ENCODE data around the gene FOXRED2.

The FOXRED2 gene

GRCh38 chr22:36449596-36450175 is 57.2 kb downstream of the FOXRED2 start:
- DNase-seq (ENCODE audit: low read depth) = no peak

GRCh38 chr22:36447632-36448031 is 59.2 kb downstream of the FOXRED2 start:
- DNase-seq (ENCODE audit: low read depth) = no peak

DNA sequence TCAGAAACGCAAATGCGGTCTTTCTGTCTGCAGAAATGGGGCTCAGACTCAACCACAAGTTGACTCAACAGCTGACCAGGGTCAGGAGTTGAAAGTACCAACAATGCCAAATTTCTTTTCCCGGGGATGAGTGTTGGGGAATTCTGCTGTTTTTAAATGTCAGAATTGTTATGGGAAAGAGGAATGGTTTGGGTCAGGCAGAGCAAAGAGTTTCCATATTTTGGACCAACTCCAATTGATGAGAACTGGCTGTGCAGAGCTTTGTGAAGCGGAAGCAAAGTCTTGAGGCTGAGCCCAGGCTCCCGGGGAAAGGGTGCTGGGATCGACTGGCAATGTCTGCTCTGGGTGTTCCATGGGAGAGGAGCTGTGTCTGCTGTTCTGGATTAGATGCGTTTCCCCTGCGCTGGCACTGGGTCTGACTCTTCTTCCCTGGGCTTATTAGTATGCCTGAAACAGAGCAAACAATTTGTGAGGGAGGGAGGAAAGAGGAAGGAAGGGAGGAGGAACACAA is 61.6 kb downstream of the FOXRED2 start:
- DNase-seq (ENCODE audit: low read depth) = no peak

- DNase-seq (ENCODE audit: low read depth) = no peak
Measured at GRCh38 chr22:36443198-36443770, 63.6 kb downstream of the FOXRED2 start.

DNA sequence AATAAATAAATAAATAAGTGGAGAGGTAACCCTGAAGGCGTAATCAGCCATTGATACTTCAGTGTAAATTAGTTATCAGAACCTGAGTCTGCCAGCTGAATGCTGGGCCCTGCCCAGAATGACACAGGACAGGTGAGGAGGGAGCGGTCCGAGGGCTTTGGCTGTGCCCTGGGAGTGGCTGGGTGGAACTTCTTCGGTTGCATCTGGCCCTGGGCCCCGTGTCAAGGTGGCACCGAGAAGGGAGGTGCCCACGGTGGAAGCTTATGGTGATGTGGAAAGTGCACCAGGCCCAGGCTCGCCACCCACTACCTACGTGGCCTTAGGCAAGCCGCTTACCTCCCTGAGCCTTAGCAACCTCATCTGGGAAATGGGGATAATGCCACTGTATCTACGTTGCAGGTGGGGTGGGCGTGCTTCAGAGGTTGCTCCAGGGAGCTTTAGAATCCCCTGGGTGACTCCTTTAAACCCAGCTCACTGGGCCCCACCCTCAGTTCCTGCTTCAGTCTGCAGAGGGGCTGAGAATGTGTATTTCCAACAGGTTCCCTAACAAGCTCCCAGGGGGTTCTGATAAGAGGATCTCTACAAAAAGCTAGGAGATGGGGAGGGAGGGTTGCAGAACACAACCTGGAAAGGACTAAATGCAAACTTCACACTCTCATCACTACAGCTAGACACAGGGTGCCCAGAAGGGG is 64.2 kb downstream of the FOXRED2 start:
- no peak for DNase-seq (ENCODE audit: low read depth)

DNA sequence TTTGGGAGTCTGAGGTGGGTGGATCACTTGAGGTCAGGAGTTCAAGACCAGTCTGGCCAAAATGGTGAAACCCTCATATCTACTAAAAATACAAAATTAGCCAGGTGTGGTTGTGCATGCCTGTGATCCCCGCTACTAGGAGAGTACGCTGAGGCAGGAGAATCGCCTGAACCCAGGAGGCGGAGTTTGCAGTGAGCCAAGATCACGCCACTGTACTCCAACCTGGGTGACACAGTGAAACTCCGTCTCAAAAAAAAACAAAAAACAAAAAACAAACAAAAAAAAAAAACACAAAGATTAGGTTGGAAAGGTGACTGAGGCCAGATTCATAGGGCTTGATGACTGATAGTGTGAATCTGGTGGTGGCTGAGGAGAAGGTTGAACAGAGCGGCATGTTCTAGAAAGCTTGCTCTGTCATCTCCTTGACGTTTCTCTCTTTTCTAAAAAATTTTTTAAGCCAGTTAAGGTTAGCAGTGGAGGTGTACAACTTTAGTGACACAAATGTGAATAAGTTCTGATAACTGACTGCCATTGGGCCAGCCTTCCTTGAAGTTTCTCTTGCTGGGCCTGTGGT is 66.3 kb downstream of the FOXRED2 start:
- no peak for DNase-seq (ENCODE audit: low read depth)

DNA sequence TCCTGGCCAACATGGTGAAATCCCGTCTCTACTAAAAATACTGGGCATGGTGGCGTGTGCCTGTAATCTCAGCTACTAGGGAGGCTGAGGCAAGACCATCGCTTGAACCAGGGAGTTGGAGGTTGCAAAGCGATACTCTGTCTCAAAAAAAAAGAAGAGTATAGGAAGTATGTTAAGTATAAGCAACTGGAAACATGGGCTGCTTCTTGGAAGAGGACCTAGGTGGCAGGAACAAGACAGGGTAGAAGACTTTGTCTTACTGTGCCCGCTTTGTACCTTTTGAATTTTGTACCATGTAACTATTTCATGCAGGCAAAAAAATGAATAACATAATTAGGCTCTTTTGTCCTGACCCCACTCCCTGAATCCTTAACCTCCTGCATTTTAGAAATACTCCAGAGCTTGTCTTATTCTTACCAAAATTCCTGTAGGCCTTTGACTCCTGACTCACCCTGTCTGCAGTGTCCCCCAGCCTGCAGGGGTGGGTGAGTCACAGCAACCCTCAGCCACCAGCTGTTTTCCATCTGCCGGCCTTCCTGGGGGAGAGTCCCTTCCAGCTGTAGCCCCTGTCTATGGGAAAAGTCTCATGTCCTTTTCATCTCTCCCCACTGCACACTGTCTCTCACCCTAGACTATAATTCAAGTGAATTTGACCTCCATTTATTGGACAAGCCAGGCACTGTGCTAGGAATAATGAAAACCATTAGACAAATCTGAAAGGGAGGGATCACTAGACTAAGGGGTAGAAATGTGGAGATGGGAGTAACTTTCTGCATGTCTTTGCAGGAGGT is 67.2 kb downstream of the FOXRED2 start:
- peak; percentile 9 for DNase-seq (ENCODE audit: low read depth)
